OCI-LY1 (cell line): ENCODE measurements around the gene GPR160.

ENCODE experiments used
- CTCF ChIP-seq: fragments of 200-600 bp; sonication (generic), shearing (Covaris generic); IDR thresholded peaks from 2 replicates; pipeline ENCODE4 v1.5.1; 2017; ENCODE audit warnings: mild to moderate bottlenecking, antibody characterized with exemption, low read length, moderate library complexity, mixed read lengths
- EZH2 ChIP-seq: fragments of 200-600 bp; sonication (generic), shearing (Covaris generic); IDR thresholded peaks from 2 replicates; pipeline ENCODE4 v1.8.0; 2017; ENCODE audit warnings: borderline replicate concordance, mixed run types, mild to moderate bottlenecking, antibody characterized with exemption, low read length, moderate library complexity, mixed read lengths

GRCh38 chr3:169990431-169990830 lies 47.4 kb upstream of the GPR160 start:
- TF ChIP-seq CTCF = no peak
- no peak for TF ChIP-seq EZH2
